ENCODE measurements around the gene MYOF.

DNA sequence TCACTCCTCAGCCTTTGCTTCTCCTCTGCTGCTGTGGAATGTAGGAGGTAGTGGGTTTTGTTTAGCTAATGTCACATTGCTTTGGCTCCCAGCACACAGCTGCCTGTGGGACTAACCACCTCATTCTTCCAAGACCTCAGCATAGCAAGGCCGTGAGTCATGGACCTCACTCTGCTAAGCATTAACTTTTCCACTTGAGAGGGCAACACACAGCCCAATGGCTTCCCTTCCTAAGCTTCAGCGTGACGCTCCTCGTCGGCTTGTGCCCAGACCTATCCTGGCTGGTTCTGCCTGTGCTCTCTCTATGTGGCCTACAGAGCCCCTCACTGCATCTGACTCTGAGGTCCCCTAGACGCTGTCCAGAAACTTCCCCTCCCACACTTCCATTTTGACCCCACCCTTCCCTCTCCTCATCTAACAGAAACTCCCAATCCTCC, 23.3 kb downstream of the MYOF start:
- TF ChIP-seq POLR2A (IDR thresholded peaks at IDR 0.05; ENCODE audit: low read depth, low read length) (no peak), POLR2AphosphoS5 (IDR thresholded peaks at IDR 0.05; ENCODE audit: low read length) (no peak), RAD21 (IDR thresholded peaks at IDR 0.05; ENCODE audit: insufficient read depth, low read depth, low read length) (no peak), CHD2 (IDR thresholded peaks at IDR 0.05; ENCODE audit: borderline replicate concordance, low read depth, low read length) (no peak), BCL11A (IDR thresholded peaks at IDR 0.05; ENCODE audit: low read depth, low read length) (no peak), CREB1 (IDR thresholded peaks at IDR 0.05; ENCODE audit: low read depth) (no peak), MYC (IDR thresholded peaks at IDR 0.05; ENCODE audit: insufficient read depth, insufficient read length, insufficient replicate concordance, low read length, severe bottlenecking) (no peak), SREBF1 (IDR thresholded peaks at IDR 0.05; ENCODE audit: low read length) (no peak)
- TF ChIP-seq, protein P1, sequence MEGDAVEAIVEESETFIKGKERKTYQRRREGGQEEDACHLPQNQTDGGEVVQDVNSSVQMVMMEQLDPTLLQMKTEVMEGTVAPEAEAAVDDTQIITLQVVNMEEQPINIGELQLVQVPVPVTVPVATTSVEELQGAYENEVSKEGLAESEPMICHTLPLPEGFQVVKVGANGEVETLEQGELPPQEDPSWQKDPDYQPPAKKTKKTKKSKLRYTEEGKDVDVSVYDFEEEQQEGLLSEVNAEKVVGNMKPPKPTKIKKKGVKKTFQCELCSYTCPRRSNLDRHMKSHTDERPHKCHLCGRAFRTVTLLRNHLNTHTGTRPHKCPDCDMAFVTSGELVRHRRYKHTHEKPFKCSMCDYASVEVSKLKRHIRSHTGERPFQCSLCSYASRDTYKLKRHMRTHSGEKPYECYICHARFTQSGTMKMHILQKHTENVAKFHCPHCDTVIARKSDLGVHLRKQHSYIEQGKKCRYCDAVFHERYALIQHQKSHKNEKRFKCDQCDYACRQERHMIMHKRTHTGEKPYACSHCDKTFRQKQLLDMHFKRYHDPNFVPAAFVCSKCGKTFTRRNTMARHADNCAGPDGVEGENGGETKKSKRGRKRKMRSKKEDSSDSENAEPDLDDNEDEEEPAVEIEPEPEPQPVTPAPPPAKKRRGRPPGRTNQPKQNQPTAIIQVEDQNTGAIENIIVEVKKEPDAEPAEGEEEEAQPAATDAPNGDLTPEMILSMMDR (IDR thresholded peaks at IDR 0.05 in 2 of 3, conservative IDR thresholded peaks at IDR 0.05 in 1 of 3; ENCODE audit: control insufficient read depth in 2 of 3, extremely low read depth in 1 of 3, insufficient read depth in 1 of 3, low read depth in 3 of 3, low read length in 3 of 3), result no peak
- TF ChIP-seq, protein P2, sequence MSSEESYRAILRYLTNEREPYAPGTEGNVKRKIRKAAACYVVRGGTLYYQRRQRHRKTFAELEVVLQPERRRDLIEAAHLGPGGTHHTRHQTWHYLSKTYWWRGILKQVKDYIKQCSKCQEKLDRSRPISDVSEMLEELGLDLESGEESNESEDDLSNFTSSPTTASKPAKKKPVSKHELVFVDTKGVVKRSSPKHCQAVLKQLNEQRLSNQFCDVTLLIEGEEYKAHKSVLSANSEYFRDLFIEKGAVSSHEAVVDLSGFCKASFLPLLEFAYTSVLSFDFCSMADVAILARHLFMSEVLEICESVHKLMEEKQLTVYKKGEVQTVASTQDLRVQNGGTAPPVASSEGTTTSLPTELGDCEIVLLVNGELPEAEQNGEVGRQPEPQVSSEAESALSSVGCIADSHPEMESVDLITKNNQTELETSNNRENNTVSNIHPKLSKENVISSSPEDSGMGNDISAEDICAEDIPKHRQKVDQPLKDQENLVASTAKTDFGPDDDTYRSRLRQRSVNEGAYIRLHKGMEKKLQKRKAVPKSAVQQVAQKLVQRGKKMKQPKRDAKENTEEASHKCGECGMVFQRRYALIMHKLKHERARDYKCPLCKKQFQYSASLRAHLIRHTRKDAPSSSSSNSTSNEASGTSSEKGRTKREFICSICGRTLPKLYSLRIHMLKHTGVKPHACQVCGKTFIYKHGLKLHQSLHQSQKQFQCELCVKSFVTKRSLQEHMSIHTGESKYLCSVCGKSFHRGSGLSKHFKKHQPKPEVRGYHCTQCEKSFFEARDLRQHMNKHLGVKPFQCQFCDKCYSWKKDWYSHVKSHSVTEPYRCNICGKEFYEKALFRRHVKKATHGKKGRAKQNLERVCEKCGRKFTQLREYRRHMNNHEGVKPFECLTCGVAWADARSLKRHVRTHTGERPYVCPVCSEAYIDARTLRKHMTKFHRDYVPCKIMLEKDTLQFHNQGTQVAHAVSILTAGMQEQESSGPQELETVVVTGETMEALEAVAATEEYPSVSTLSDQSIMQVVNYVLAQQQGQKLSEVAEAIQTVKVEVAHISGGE (CRISPR knock-in tag; IDR thresholded peaks at IDR 0.05), result no peak

Data from GM12878 (cell line).